ENCODE data around the gene TRPC4AP. TPM values are rescaled to one million over a fixed set of nuclear protein-coding genes. Genes with fewer than 3 reads are reported as not detected.

TRPC4AP gene
- total and polyA plus RNA-seq, 2 of the 8 experiments (the other 6 are each of a cell fraction or from before 2014, with no cell fraction given), result 73.1 to 74.8 TPM

- TF ChIP-seq, protein P1, sequence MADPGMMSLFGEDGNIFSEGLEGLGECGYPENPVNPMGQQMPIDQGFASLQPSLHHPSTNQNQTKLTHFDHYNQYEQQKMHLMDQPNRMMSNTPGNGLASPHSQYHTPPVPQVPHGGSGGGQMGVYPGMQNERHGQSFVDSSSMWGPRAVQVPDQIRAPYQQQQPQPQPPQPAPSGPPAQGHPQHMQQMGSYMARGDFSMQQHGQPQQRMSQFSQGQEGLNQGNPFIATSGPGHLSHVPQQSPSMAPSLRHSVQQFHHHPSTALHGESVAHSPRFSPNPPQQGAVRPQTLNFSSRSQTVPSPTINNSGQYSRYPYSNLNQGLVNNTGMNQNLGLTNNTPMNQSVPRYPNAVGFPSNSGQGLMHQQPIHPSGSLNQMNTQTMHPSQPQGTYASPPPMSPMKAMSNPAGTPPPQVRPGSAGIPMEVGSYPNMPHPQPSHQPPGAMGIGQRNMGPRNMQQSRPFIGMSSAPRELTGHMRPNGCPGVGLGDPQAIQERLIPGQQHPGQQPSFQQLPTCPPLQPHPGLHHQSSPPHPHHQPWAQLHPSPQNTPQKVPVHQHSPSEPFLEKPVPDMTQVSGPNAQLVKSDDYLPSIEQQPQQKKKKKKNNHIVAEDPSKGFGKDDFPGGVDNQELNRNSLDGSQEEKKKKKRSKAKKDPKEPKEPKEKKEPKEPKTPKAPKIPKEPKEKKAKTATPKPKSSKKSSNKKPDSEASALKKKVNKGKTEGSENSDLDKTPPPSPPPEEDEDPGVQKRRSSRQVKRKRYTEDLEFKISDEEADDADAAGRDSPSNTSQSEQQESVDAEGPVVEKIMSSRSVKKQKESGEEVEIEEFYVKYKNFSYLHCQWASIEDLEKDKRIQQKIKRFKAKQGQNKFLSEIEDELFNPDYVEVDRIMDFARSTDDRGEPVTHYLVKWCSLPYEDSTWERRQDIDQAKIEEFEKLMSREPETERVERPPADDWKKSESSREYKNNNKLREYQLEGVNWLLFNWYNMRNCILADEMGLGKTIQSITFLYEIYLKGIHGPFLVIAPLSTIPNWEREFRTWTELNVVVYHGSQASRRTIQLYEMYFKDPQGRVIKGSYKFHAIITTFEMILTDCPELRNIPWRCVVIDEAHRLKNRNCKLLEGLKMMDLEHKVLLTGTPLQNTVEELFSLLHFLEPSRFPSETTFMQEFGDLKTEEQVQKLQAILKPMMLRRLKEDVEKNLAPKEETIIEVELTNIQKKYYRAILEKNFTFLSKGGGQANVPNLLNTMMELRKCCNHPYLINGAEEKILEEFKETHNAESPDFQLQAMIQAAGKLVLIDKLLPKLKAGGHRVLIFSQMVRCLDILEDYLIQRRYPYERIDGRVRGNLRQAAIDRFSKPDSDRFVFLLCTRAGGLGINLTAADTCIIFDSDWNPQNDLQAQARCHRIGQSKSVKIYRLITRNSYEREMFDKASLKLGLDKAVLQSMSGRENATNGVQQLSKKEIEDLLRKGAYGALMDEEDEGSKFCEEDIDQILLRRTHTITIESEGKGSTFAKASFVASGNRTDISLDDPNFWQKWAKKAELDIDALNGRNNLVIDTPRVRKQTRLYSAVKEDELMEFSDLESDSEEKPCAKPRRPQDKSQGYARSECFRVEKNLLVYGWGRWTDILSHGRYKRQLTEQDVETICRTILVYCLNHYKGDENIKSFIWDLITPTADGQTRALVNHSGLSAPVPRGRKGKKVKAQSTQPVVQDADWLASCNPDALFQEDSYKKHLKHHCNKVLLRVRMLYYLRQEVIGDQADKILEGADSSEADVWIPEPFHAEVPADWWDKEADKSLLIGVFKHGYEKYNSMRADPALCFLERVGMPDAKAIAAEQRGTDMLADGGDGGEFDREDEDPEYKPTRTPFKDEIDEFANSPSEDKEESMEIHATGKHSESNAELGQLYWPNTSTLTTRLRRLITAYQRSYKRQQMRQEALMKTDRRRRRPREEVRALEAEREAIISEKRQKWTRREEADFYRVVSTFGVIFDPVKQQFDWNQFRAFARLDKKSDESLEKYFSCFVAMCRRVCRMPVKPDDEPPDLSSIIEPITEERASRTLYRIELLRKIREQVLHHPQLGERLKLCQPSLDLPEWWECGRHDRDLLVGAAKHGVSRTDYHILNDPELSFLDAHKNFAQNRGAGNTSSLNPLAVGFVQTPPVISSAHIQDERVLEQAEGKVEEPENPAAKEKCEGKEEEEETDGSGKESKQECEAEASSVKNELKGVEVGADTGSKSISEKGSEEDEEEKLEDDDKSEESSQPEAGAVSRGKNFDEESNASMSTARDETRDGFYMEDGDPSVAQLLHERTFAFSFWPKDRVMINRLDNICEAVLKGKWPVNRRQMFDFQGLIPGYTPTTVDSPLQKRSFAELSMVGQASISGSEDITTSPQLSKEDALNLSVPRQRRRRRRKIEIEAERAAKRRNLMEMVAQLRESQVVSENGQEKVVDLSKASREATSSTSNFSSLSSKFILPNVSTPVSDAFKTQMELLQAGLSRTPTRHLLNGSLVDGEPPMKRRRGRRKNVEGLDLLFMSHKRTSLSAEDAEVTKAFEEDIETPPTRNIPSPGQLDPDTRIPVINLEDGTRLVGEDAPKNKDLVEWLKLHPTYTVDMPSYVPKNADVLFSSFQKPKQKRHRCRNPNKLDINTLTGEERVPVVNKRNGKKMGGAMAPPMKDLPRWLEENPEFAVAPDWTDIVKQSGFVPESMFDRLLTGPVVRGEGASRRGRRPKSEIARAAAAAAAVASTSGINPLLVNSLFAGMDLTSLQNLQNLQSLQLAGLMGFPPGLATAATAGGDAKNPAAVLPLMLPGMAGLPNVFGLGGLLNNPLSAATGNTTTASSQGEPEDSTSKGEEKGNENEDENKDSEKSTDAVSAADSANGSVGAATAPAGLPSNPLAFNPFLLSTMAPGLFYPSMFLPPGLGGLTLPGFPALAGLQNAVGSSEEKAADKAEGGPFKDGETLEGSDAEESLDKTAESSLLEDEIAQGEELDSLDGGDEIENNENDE (IDR thresholded peaks at IDR 0.05; ENCODE audit: insufficient replicate concordance, low read length), result no peak
- TF ChIP-seq BRCA1 (IDR thresholded peaks at IDR 0.05; ENCODE audit: low read depth, low read length) (no peak), BCL11A (IDR thresholded peaks at IDR 0.05; ENCODE audit: low read depth in 2 of 2, low read length in 2 of 2) (no peak), ASH2L (IDR thresholded peaks at IDR 0.05; ENCODE audit: low read length) (no peak), SP1 (IDR thresholded peaks at IDR 0.05; ENCODE audit: low read depth, low read length) (no peak), KDM5A (IDR thresholded peaks at IDR 0.05; ENCODE audit: low read length) (no peak), KDM4A (IDR thresholded peaks at IDR 0.05; ENCODE audit: low read depth, low read length, severe bottlenecking) (no peak), EGR1 (IDR thresholded peaks at IDR 0.05; ENCODE audit: borderline replicate concordance, low read depth, low read length) (no peak), GABPA (IDR thresholded peaks at IDR 0.05; ENCODE audit: borderline replicate concordance, insufficient read depth, low read length) (no peak)
- TF ChIP-seq, protein P2, sequence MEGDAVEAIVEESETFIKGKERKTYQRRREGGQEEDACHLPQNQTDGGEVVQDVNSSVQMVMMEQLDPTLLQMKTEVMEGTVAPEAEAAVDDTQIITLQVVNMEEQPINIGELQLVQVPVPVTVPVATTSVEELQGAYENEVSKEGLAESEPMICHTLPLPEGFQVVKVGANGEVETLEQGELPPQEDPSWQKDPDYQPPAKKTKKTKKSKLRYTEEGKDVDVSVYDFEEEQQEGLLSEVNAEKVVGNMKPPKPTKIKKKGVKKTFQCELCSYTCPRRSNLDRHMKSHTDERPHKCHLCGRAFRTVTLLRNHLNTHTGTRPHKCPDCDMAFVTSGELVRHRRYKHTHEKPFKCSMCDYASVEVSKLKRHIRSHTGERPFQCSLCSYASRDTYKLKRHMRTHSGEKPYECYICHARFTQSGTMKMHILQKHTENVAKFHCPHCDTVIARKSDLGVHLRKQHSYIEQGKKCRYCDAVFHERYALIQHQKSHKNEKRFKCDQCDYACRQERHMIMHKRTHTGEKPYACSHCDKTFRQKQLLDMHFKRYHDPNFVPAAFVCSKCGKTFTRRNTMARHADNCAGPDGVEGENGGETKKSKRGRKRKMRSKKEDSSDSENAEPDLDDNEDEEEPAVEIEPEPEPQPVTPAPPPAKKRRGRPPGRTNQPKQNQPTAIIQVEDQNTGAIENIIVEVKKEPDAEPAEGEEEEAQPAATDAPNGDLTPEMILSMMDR (IDR thresholded peaks at IDR 0.05; ENCODE audit: control extremely low read depth in 1 of 3, insufficient read depth in 1 of 3, low read depth in 1 of 3, low read length in 3 of 3), result no peak
Observed at GRCh38 chr20:35015863-35016193, 76.8 kb downstream of the TRPC4AP start (continued).

Measured in H1 (cell line).